Stimulated activated CD8-positive, alpha-beta memory T cell treated with anti-CD3 and anti-CD28 coated beads, Interleukin-15, amount 100 ng/mL, for 24 hours (primary cell): ENCODE data around the gene FHL1.

Experiments
- DNase-seq: peaks from one replicate; pipeline ENCODE4 v3.0.0-alpha.2; 2020; ENCODE audit warnings: low read depth

FHL1 gene

DNA sequence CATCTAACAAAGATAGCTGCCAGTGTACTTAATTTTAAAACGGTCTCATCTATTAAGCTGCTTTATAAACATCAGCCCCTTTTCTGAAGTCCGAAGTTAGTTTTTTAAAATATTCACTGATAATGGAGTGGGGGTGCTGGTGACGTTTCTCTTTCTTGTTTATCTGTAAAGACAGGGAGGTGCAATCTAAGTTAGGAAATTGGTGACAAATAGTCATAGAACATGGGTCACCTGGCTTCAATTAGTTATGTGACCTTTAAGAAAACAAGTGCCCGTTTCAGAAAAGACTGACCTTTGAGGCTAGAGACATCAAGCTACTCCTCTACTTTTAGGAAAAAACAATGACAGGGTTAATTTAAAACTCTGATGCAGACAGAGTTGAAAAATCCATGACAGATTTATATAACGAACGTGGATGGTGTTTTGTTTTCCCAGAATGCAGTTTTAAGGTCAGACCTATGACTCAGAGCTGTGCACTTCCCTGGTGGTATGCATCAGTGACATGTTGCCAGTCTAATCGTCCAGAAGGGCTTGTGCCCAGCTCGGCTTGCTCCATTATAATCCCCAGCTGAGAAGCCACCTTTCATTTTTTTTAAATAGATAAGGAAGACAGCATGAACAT, 38.2 kb downstream of the FHL1 start:
- DNase-seq = no peak

GRCh38 chrX:136186023-136186413, 38.7 kb downstream of the FHL1 start:
- no peak for DNase-seq

GRCh38 chrX:136189222-136189621, 41.9 kb downstream of the FHL1 start:
- no peak for DNase-seq

DNA sequence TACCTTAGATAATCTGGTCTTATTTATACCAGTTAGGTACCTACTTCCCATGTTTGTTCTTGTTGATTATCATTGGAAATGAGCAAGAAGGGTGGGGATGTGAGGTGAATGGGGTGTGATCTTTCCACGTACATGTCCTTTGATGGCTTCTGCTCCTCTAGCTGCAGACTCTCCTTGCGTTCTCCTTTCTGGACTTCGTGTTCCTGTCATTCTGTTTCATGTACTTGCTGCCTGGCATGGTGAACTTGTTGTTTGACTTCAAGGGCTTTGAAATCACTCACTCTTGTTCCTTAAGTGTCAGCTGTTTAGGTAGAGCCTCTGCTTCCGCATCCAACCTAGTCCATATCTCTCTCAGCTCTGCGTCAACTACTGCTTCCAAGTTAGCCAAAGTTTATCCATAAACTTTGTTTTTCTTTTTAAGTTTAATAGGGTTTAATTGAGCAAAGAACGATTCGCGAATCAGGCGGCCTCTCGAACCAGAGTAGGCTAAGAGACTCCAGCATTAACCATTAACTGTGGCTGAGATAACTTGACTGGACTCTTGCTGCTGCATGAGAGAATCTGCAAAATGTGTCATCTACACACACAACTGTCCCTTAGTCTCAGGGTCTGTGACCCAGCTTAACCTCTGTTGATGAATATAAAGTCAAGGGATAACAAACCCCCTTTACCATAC, 42.8 kb downstream of the FHL1 start:
- no peak for DNase-seq

DNA sequence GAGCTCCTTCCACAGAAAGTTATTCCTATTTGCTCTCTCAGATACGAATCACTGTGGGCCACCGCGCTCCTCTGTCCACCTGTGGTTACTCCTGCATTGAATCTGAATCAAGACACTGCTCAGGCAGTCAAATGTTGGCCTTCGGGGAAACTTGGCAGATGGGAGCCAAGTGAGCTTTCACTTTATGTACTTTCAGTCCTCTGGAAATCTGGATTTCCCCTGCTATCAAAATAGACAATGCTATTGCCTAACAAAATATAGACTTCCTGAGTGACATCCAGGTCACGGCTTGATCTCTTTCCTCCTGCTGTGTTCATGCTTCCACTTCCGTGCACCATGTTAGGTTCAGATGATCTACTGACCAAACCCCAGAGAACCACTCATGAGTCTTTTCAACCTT, 43.8 kb downstream of the FHL1 start:
- no peak for DNase-seq

- DNase-seq = no peak
Measured at GRCh38 chrX:136192135-136192534, 44.8 kb downstream of the FHL1 start.

DNA sequence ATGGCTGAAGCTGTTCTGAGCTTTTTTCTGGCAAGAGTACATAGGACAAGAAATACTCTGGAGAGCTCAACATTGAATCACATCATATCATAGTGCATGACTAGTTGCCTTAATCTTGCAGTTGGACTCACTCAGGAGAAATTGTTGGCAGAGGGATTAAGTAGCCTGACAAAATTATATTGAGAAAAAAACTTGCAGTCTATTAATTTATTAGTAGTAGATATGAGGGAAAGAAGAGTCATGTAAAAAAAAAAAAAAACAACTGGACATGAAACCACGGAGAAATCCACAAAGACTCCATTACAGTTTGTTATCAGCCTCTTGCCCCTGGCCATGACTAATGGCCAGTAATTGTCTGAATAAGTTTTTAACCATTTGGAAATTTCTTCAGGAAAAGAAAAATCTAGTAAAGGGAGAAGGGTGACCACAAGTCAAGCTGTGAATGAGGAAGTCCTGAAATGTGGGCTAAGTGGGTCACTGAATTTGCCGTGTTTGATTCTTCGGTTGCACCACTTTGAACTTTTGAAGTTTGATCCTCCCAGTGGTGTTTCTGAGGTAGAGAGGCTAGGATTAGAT, 45.6 kb downstream of the FHL1 start:
- no peak for DNase-seq

- no peak for DNase-seq
Measured at GRCh38 chrX:136193771-136194170, 46.4 kb downstream of the FHL1 start.

GRCh38 chrX:136194536-136194935, 47.2 kb downstream of the FHL1 start:
- DNase-seq = no peak

- DNase-seq = no peak
Measured at GRCh38 chrX:136195247-136195646, 47.9 kb downstream of the FHL1 start.

DNA sequence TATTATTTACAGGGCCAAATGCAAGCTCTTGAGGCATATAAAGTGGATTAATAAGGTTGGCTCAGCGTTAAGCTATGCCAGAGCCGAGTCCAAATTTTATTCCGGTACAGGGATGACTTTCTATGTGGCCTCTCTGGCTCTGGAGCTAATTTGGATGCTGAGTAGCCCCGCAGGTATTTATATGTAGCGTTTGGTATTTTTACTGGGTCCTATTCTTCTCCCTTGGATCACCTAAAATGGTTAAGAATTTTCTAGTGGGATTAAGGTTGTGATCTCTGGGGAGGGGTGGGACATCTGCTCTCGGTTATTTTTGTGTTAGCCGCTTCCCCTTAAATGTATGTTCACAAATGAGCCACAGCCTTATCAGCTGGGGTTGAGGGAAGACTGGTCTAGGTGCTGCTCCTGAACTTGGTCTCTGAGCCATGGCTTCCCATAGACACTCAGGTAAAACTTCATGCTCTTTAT, 49.4 kb downstream of the FHL1 start:
- DNase-seq = no peak

- no peak for DNase-seq
Measured at GRCh38 chrX:136198010-136198409, 50.7 kb downstream of the FHL1 start.

- DNase-seq = no peak
Measured at GRCh38 chrX:136198678-136199243, 51.4 kb downstream of the FHL1 start.

DNA sequence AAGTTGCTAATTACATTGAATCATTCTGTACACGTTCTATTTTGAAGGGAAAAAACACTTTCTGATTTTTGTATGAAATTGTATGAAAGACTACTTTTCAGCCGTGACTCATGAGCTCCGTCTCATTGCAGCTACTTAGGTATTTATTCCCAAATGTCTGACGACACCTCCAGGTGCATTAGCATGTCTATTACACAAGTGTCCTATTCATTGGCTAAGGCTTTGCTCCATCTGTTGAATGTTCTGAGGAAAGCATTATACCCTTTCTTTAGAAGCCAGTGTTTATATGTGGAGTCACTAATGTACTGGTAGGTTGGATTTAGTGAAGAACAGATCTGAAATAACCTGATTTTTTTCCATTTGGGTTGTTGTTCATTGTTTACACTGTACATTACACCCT, 52.0 kb downstream of the FHL1 start:
- DNase-seq = no peak

DNA sequence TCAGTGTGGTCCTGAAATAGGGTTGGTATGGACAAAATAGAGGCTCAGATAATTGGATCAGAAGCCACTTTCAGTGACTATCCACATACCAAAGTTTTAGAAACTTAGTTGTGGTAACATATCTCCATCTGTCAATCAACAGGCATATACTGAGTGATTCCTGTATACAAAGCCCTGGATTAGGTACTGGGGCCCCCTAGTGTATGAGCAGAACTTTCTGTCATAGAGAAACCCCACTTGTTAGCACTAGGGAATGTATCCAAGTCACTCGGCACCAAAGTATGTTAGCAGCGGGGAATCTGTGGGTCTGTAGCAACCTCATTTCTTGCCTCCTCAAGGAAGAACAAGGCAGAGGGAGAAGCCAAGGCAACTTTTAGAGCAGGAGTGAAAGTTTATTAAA, 53.1 kb downstream of the FHL1 start:
- DNase-seq = no peak

- no peak for DNase-seq
Measured at GRCh38 chrX:136201601-136202000, 54.3 kb downstream of the FHL1 start.

GRCh38 chrX:136202889-136203288, 55.6 kb downstream of the FHL1 start:
- no peak for DNase-seq

DNA sequence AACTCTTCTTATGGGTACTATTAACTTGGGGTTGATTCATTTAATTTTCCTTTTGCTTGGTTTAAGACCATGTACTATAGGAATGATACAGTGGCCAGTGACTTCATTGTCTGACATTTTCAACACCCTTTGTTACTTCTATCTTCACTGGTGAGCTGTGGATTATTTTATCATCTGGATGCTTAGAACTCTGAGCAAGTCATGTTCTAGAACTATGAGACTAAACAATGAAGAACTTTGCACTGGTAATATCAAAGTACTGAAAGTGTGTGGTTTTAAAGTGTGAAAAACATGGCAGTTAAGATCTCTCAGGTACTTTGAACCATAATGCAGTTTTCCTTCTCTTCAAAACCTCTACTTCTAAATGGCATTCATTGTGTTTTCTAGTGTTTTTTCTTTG, 56.1 kb downstream of the FHL1 start:
- DNase-seq = no peak

DNA sequence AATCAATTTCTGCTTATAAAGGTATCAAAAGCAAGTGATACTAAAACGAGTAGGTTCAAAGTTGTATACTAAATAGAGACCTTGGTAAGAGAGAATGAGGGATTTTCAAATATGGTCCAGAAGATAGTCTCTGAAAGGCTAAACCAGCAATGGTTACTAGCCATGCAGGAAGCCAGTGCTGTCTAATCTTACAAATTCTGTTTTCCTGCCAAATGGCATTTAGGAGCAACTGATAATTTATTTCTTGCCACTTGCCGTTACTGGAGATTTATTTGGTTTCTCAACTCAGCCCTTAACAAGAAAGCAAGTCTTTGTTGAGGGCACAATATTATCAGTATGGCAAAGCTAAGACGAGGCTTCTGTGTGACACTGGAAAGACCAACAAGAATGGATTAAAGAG, 56.6 kb downstream of the FHL1 start:
- DNase-seq = no peak

DNA sequence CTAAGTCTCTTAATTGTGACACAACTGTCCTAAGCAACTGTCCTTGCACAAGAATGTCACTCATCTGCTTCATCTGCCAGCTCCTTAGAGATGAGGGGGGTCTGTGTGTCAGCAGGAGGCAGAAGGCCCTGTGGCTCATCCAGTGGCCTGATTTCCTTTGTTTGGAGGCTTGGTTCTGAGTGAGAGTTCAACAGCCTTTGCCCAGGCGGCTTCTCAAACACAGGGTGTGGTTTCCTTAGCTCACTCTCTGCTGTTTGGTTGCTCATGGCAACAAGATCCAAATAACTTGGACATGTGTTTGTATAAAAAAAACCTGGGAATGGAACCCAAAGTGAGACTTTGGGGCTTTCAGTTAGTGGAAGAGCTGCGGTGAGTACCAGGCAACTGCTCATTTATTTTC, 57.2 kb downstream of the FHL1 start:
- no peak for DNase-seq

DNA sequence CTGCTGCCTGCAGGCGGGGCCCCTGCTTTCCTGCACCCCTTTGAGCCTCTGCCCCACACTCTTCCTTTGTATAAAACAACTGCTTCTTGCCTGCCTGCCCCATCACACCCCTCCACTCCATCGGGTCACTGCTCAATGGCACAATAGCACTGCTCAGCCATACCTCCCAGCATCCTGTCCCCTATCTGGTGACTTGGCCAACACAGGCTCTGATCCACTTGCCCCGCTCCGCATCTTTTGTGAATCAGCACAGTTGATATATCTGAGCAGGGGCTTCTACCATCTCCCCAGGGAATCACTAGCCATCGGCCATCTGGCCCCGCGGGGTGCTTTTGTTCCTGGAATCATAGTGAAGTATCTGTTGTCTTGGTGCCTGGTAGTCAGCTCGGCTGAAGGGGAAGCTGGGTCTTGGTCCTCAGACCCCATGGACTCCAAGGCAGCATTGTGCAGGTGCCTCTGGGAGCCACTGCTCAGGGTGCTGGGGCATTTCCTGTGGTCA, 58.6 kb downstream of the FHL1 start:
- no peak for DNase-seq

GRCh38 chrX:136206916-136207315, 59.6 kb downstream of the FHL1 start:
- no peak for DNase-seq

DNA sequence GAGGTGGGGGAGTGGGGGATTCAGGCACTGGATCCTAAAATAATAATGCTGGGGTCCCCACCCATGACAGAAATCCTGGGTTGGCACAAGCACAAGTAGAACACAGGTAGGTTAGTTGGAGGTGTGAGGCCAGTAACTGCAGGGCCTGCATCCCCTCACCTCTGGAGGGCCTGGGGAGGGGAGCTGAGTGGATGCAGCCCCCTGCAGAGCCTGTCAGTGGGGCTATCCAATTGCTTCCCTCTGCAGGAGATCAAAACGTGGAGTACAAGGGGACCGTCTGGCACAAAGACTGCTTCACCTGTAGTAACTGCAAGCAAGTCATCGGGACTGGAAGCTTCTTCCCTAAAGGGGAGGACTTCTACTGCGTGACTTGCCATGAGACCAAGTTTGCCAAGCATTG, 60.2 kb downstream of the FHL1 start:
- no peak for DNase-seq
